Left lung (tissue), 10 donors: ENCODE measurements around the gene BPIFB1. TPM values are rescaled to one million over a fixed set of nuclear protein-coding genes. Genes with fewer than 3 reads are reported as not detected.

Experiments
- ATAC-seq: fragments of 200-7000 bp; cut with Tn5 transposase; one replicate; pipeline ENCODE4 v1.9.1; 2020; ENCODE audit warnings: moderate library complexity
- DNase-seq, 4 donors: peaks; one replicate each; pipeline ENCODE4 v3.0.0-alpha.2; 2013 to 2020
- H3K27ac ChIP-seq, 2 donors: fragments of 200-600 bp; sonication (generic) in 1 of 2; one replicate each; pipeline versions ENCODE4 v1.5.0 to v1.8.0; 2020 to 2021
- H3K27me3 ChIP-seq, 2 donors: fragments of 200-600 bp; sonication (generic) in 1 of 2; one replicate each; pipeline versions ENCODE4 v1.5.0 to v1.8.0; 2020 to 2021
- H3K36me3 ChIP-seq, 2 donors: fragments of 200-600 bp; sonication (generic) in 1 of 2; one replicate each; pipeline versions ENCODE4 v1.5.0 to v1.8.0; 2020 to 2021
- H3K4me1 ChIP-seq, 2 donors: fragments of 200-600 bp; one replicate each; pipeline ENCODE4 v1.8.0; 2021
- H3K4me3 ChIP-seq, 2 donors: fragments of 200-600 bp; sonication (generic) in 1 of 2; one replicate each; pipeline versions ENCODE4 v1.5.0 to v1.8.0; 2020 to 2021; ENCODE audit warnings: mild to moderate bottlenecking in 1 of 2
- H3K9me3 ChIP-seq, 2 donors: fragments of 200-600 bp; sonication (generic) in 1 of 2; one replicate each; pipeline versions ENCODE4 v1.5.0 to v1.8.0; 2020 to 2021
- CTCF ChIP-seq, 2 donors: fragments of 200-600 bp; sonication (generic) in 1 of 2; IDR thresholded peaks; one replicate each; pipeline versions ENCODE4 v1.5.0 to v1.8.0; 2021; ENCODE audit warnings: antibody characterized with exemption in 2 of 2
- intact Hi-C, 2 donors: fragments of 100-400 bp; cut with DNase I; formaldehyde crosslinking; loops; one replicate each; pipeline versions ENCODE4 v1.11.2 to v1.14.2; 2022
- polyA plus RNA-seq, 6 donors: library from polyadenylated mRNA; unstranded; fragments of 120-200 nt; gene quantifications; one replicate each; pipeline ENCODE4 v1.2.1, GENCODE V29; 2013; ENCODE audit not compliant: insufficient read length in 6 of 6
- total RNA-seq, 2 donors: library from RNA; stranded (reverse); fragmentation: NEBNext Ultra II Directional; extraction: Animal tissue kit (Norgen Biotek cat#: 25700); gene quantifications; one replicate each; pipeline ENCODE4 v1.2.1, GENCODE V29; 2021
- donor health status: DM: no; HTN: yes; CAD: no.
- donor health status: DM: no; HTN: no; CAD: no.

BPIFB1 gene
- total and polyA plus RNA-seq, 8 donors: 0.11 to 121 (median 0.19) TPM; not detected in 4

GRCh38 chr20:33308668-33309067 lies 25.7 kb downstream of the BPIFB1 start:
- no peak for ATAC-seq
- Histone ChIP-seq H3K27me3 (no peaks in the 10 kb centered on the region), H3K4me3 (no peak overlapping the region)

GRCh38 chr20:33309631-33310030 lies 26.6 kb downstream of the BPIFB1 start:
- TF ChIP-seq CTCF (IDR thresholded peaks at IDR 0.05): no peak
- Histone ChIP-seq H3K4me1 (no peaks in the 10 kb centered on the region), H3K27ac (no peak overlapping the region), H3K9me3 (no peaks in the 10 kb centered on the region), H3K27me3 (peaks cover 0 to 5% of the 10 kb centered on the region in 2 donors), H3K4me3 (no peak overlapping the region), H3K36me3 (no peaks in the 10 kb centered on the region)
- DNase-seq (no peak), ATAC-seq (no peak)
- intact Hi-C loops: no loop called here

More at GRCh38 chr20:33308668-33309067, 25.7 kb downstream of the BPIFB1 start:
- Histone ChIP-seq H3K36me3 (no peaks in the 10 kb centered on the region), H3K27ac (no peak overlapping the region), H3K9me3 (no peaks in the 10 kb centered on the region), H3K4me1 (no peaks in the 10 kb centered on the region)
- intact Hi-C loops: no loop called here
- TF ChIP-seq CTCF (IDR thresholded peaks at IDR 0.05): no peak
- no peak for DNase-seq

GRCh38 chr20:33310327-33310899 lies 27.4 kb downstream of the BPIFB1 start:
- H3K4me3 ChIP-seq: no peak overlapping the region
- peaks cover 0 to 6% of the 10 kb centered on the region in 2 donors for H3K27me3 ChIP-seq
- no peaks in the 10 kb centered on the region for H3K4me1 ChIP-seq
- TF ChIP-seq CTCF (IDR thresholded peaks at IDR 0.05): no peak
- no peaks in the 10 kb centered on the region for H3K9me3 ChIP-seq
- ATAC-seq (no peak), DNase-seq (no peak)
- H3K36me3 ChIP-seq: no peaks in the 10 kb centered on the region
- H3K27ac ChIP-seq: no peak overlapping the region
- intact Hi-C loops: no loop called here

GRCh38 chr20:33311011-33311410 lies 28.0 kb downstream of the BPIFB1 start:
- no peaks in the 10 kb centered on the region for H3K9me3 ChIP-seq
- H3K4me1 ChIP-seq: no peaks in the 10 kb centered on the region
- TF ChIP-seq CTCF (IDR thresholded peaks at IDR 0.05): no peak
- no peak for DNase-seq
- H3K36me3 ChIP-seq: no peaks in the 10 kb centered on the region
- peaks cover 0 to 6% of the 10 kb centered on the region in 2 donors for H3K27me3 ChIP-seq
- H3K27ac ChIP-seq: no peak overlapping the region
- H3K4me3 ChIP-seq: no peak overlapping the region
- intact Hi-C loops: no loop called here
- no peak for ATAC-seq

GRCh38 chr20:33311996-33312395 lies 29.0 kb downstream of the BPIFB1 start:
- H3K4me3 ChIP-seq: no peak overlapping the region
- H3K4me1 ChIP-seq: no peaks in the 10 kb centered on the region
- no peak for ATAC-seq
- H3K27ac ChIP-seq: no peak overlapping the region
- intact Hi-C loops: no loop called here
- TF ChIP-seq CTCF (IDR thresholded peaks at IDR 0.05): no peak
- no peaks in the 10 kb centered on the region for H3K9me3 ChIP-seq
- no peak for DNase-seq
- H3K36me3 ChIP-seq: no peaks in the 10 kb centered on the region
- H3K27me3 ChIP-seq: peaks cover 0 to 6% of the 10 kb centered on the region in 2 donors
